ENCODE data around the gene BABAM2.

BABAM2 gene

GRCh38 chr2:28155086-28155485, 264.6 kb downstream of the BABAM2 start:
- no peak for DNase-seq
- in situ Hi-C loops (cut with HindIII; ENCODE audit: low pct_ligation_motif_present, low pct_unique_long_range_greater_than_20kb, low sequenced_read_pairs), result no loop called here

GRCh38 chr2:28155627-28156026, 265.1 kb downstream of the BABAM2 start:
- in situ Hi-C loops (cut with HindIII; ENCODE audit: low pct_ligation_motif_present, low pct_unique_long_range_greater_than_20kb, low sequenced_read_pairs), result no loop called here
- peak; percentile 56 for DNase-seq

GRCh38 chr2:28158791-28159190, 268.3 kb downstream of the BABAM2 start:
- in situ Hi-C loops (cut with HindIII; ENCODE audit: low pct_ligation_motif_present, low pct_unique_long_range_greater_than_20kb, low sequenced_read_pairs), result no loop called here
- DNase-seq, result no peak

- DNase-seq, result peak; percentile 72
- in situ Hi-C loops (cut with HindIII; ENCODE audit: low pct_ligation_motif_present, low pct_unique_long_range_greater_than_20kb, low sequenced_read_pairs), result no loop called here
Observed at GRCh38 chr2:28160986-28161425, 270.5 kb downstream of the BABAM2 start.

GRCh38 chr2:28161466-28161865, 270.9 kb downstream of the BABAM2 start:
- no peak for DNase-seq

GRCh38 chr2:28162564-28162963, 272.0 kb downstream of the BABAM2 start:
- in situ Hi-C loops (cut with HindIII; ENCODE audit: low pct_ligation_motif_present, low pct_unique_long_range_greater_than_20kb, low sequenced_read_pairs), result no loop called here
- no peak for DNase-seq

More at GRCh38 chr2:28161466-28161865, 270.9 kb downstream of the BABAM2 start:
- in situ Hi-C loops (cut with HindIII; ENCODE audit: low pct_ligation_motif_present, low pct_unique_long_range_greater_than_20kb, low sequenced_read_pairs), result no loop called here

- in situ Hi-C loops (cut with HindIII; ENCODE audit: low pct_ligation_motif_present, low pct_unique_long_range_greater_than_20kb, low sequenced_read_pairs), result no loop called here
- DNase-seq, result no peak
Observed at GRCh38 chr2:28163028-28163427, 272.5 kb downstream of the BABAM2 start.

- no peak for DNase-seq
- in situ Hi-C loops (cut with HindIII; ENCODE audit: low pct_ligation_motif_present, low pct_unique_long_range_greater_than_20kb, low sequenced_read_pairs), result no loop called here
Observed at GRCh38 chr2:28163627-28164279, 273.2 kb downstream of the BABAM2 start.

GRCh38 chr2:28164280-28164801, 273.8 kb downstream of the BABAM2 start:
- DNase-seq, result no peak
- in situ Hi-C loops (cut with HindIII; ENCODE audit: low pct_ligation_motif_present, low pct_unique_long_range_greater_than_20kb, low sequenced_read_pairs), result no loop called here

GRCh38 chr2:28165087-28165635, 274.6 kb downstream of the BABAM2 start:
- DNase-seq, result no peak
- in situ Hi-C loops (cut with HindIII; ENCODE audit: low pct_ligation_motif_present, low pct_unique_long_range_greater_than_20kb, low sequenced_read_pairs), result no loop called here

- in situ Hi-C loops (cut with HindIII; ENCODE audit: low pct_ligation_motif_present, low pct_unique_long_range_greater_than_20kb, low sequenced_read_pairs), result no loop called here
- DNase-seq, result no peak
Observed at GRCh38 chr2:28166956-28167355, 276.4 kb downstream of the BABAM2 start.

- no peak for DNase-seq
- in situ Hi-C loops (cut with HindIII; ENCODE audit: low pct_ligation_motif_present, low pct_unique_long_range_greater_than_20kb, low sequenced_read_pairs), result no loop called here
Observed at GRCh38 chr2:28168376-28168775, 277.8 kb downstream of the BABAM2 start.

- in situ Hi-C loops (cut with HindIII; ENCODE audit: low pct_ligation_motif_present, low pct_unique_long_range_greater_than_20kb, low sequenced_read_pairs), result no loop called here
- DNase-seq, result no peak
Observed at GRCh38 chr2:28169492-28169891, 279.0 kb downstream of the BABAM2 start.

GRCh38 chr2:28172114-28172898, 281.8 kb downstream of the BABAM2 start:
- in situ Hi-C loops (cut with HindIII; ENCODE audit: low pct_ligation_motif_present, low pct_unique_long_range_greater_than_20kb, low sequenced_read_pairs), result no loop called here
- no peak for DNase-seq

- in situ Hi-C loops (cut with HindIII; ENCODE audit: low pct_ligation_motif_present, low pct_unique_long_range_greater_than_20kb, low sequenced_read_pairs), result no loop called here
- DNase-seq, result no peak
Observed at GRCh38 chr2:28173377-28173776, 282.8 kb downstream of the BABAM2 start.

GRCh38 chr2:28174211-28174610, 283.7 kb downstream of the BABAM2 start:
- in situ Hi-C loops (cut with HindIII; ENCODE audit: low pct_ligation_motif_present, low pct_unique_long_range_greater_than_20kb, low sequenced_read_pairs), result no loop called here

GRCh38 chr2:28175028-28175427, 284.5 kb downstream of the BABAM2 start:
- in situ Hi-C loops (cut with HindIII; ENCODE audit: low pct_ligation_motif_present, low pct_unique_long_range_greater_than_20kb, low sequenced_read_pairs), result no loop called here
- DNase-seq, result no peak

More at GRCh38 chr2:28174211-28174610, 283.7 kb downstream of the BABAM2 start:
- DNase-seq, result no peak

GRCh38 chr2:28178946-28179345, 288.4 kb downstream of the BABAM2 start:
- in situ Hi-C loops (cut with HindIII; ENCODE audit: low pct_ligation_motif_present, low pct_unique_long_range_greater_than_20kb, low sequenced_read_pairs), result no loop called here
- DNase-seq, result no peak

- DNase-seq, result no peak
- in situ Hi-C loops (cut with HindIII; ENCODE audit: low pct_ligation_motif_present, low pct_unique_long_range_greater_than_20kb, low sequenced_read_pairs), result no loop called here
Observed at GRCh38 chr2:28181801-28182200, 291.3 kb downstream of the BABAM2 start.

Measured in ACHN (cell line).